ENCODE data around the gene CMTM4. TPM values are rescaled to one million over a fixed set of nuclear protein-coding genes. Genes with fewer than 3 reads are reported as not detected.

CMTM4 gene
- 10 to 100 TPM; 21.1 to 54.3 (median 43.0) TPM for polyA plus RNA-seq
- long read RNA-seq, donor 1 = 0 reads
- long read RNA-seq, donor 2, full-length matches to known transcripts = 11 of 11 reads
- long read RNA-seq, donor 2, partial matches to known transcripts = 0 of 11 reads
- long read RNA-seq, donor 2, other reads (novel, unspliced or antisense) = 0 of 11 reads
- long read RNA-seq, donor 3, full-length matches to known transcripts = 24 of 24 reads
- long read RNA-seq, donor 3, partial matches to known transcripts = 0 of 24 reads
- long read RNA-seq, donor 3, other reads (novel, unspliced or antisense) = 0 of 24 reads
- long read RNA-seq, donor 4, full-length matches to known transcripts = 3 of 3 reads
- long read RNA-seq, donor 4, partial matches to known transcripts = 0 of 3 reads
- long read RNA-seq, donor 4, other reads (novel, unspliced or antisense) = 0 of 3 reads
- long read RNA-seq, donor 5, full-length matches to known transcripts = 8 of 8 reads
- long read RNA-seq, donor 5, partial matches to known transcripts = 0 of 8 reads
- long read RNA-seq, donor 5, other reads (novel, unspliced or antisense) = 0 of 8 reads
- long read RNA-seq, donor 6, full-length matches to known transcripts = 14 of 14 reads
- long read RNA-seq, donor 6, partial matches to known transcripts = 0 of 14 reads
- long read RNA-seq, donor 6, other reads (novel, unspliced or antisense) = 0 of 14 reads
- long read RNA-seq, donor 7, full-length matches to known transcripts = 13 of 13 reads
- long read RNA-seq, donor 7, partial matches to known transcripts = 0 of 13 reads
- long read RNA-seq, donor 7, other reads (novel, unspliced or antisense) = 0 of 13 reads
- long read RNA-seq, donor 8, full-length matches to known transcripts = 3 of 3 reads
- long read RNA-seq, donor 8, partial matches to known transcripts = 0 of 3 reads
- long read RNA-seq, donor 8, other reads (novel, unspliced or antisense) = 0 of 3 reads
- long read RNA-seq, donor 9, full-length matches to known transcripts = 8 of 8 reads
- long read RNA-seq, donor 9, partial matches to known transcripts = 0 of 8 reads
- long read RNA-seq, donor 9, other reads (novel, unspliced or antisense) = 0 of 8 reads
- long read RNA-seq, donor 10, full-length matches to known transcripts = 19 of 19 reads
- long read RNA-seq, donor 10, partial matches to known transcripts = 0 of 19 reads
- long read RNA-seq, donor 10, other reads (novel, unspliced or antisense) = 0 of 19 reads

DNA sequence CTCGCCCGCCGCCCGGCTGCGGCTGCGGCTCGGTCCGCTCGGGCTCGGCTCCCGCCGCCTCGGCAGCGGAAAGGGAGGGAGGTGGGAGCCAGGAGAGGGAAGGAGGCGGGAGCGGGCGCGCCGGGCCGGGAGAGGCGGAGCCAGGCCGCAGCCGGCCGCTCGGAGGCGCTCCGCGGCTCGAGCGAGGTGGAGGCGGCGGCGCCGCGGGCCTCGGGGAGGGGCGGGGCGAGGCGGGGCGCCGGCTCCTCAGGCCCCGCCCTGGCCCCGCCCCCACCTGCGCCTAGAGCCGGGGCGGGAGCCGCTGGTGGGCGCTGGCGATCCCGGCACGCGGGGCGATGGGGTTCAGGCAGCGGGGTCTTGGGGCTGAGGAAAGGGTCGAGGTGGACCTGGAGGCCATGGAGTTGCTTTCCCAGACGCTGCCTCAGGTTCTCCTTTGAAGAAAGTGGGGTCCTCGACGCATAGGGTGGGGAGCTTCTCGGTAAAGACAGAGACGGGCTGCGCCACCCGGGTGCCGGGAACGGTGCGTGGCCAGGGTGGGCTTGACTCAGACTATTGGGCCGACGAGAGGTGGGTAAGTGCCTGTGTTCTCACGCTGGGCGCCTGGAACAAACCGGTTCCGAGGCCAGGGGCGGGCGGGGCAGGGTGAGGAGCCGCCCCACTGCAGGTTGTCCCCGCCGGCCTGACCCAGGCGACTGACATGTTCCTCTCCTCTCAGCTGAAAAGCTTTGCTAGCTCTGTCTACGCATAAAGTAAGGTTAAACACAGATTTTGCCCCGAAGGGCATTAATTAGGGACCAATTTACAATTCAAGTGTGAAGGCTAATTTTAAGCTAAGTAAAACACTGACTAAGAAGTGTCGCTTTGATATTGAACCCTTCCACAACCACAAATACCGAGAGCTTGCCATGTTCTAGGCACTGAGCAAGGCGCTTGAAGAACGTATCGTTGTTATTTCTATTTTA lies at the start of gene CMTM4:
Gene CMTM4 (minus strand): TSS at position 75 of the 962 bp plus-strand sequence. CDS start 218 bp downstream, outside the sequence.
- FAIRE-seq = no peak
- H3K27ac ChIP-seq (ENCODE audit: low read depth in 1 of 3, low read length in 2 of 3) = peak within 1 kb of the TSS; percentile 84 to 95 (median 89)
- H3K36me3 ChIP-seq (ENCODE audit: control insufficient read depth in 3 of 3, insufficient read depth in 2 of 3, low read depth in 1 of 3, low read length in 3 of 3) = peaks cover 0 to 2% (median 0%) of the 10 kb centered on the region in 3 donors
- H3K4me1 ChIP-seq (ENCODE audit: control insufficient read depth in 3 of 3, insufficient read depth in 2 of 3, low read depth in 1 of 3, low read length in 2 of 3) = peaks cover 0 to 13% (median 8%) of the 10 kb centered on the region in 3 donors
- peak within 1 kb of the TSS; percentile 65 to 82 (median 71) for H3K4me3 ChIP-seq (ENCODE audit: low read depth in 1 of 3, low read length in 3 of 3)
- 2 to 4% (median 4%) methylated on average over 52 to 84 of the region's 84 CpGs for WGBS, 3 donors
- H3K27me3 ChIP-seq (ENCODE audit: control insufficient read depth in 3 of 3, insufficient read depth in 3 of 3, low read length in 3 of 3) = no peaks in the 10 kb centered on the region
- DNase-seq = peak; percentile 87 to 95
- H3K9me3 ChIP-seq (ENCODE audit: control insufficient read depth in 2 of 2, insufficient read depth in 1 of 2, low read depth in 1 of 2, low read length in 1 of 2) = no peaks in the 10 kb centered on the region

DNA sequence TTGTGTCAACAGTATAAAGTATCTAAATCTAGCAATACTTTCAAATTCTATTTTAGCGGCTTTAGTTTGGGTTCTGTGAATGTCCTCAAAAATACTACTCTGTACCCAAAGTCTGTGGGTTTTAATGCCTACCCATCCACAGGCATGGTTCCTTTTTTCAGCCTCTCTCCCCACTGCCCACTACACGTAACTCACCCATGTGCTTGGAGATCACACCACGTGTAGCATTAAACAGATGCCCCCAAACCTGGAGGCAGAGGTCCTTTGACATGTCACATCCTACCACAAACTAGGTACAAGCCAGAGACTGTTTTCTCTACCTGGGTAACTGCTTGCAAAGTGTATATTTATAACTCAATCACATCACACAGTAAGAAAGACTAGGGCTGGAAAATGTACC lies 49.5 kb upstream of the CMTM4 start:
- 80 to 87% (median 80%) methylated on average over 3 of the region's 3 CpGs for WGBS, 3 donors
- no peak for DNase-seq
- peaks cover 7 to 23% (median 7%) of the 10 kb centered on the region in 3 donors for H3K4me1 ChIP-seq (ENCODE audit: control insufficient read depth in 3 of 3, insufficient read depth in 2 of 3, low read depth in 1 of 3, low read length in 2 of 3)
- H3K27ac ChIP-seq (ENCODE audit: low read depth in 1 of 3, low read length in 2 of 3) = no peak overlapping the region
- H3K4me3 ChIP-seq (ENCODE audit: low read depth in 1 of 3, low read length in 3 of 3) = no peak overlapping the region
- FAIRE-seq = no peak
- H3K27me3 ChIP-seq (ENCODE audit: control insufficient read depth in 3 of 3, insufficient read depth in 3 of 3, low read length in 3 of 3) = no peaks in the 10 kb centered on the region
- no peaks in the 10 kb centered on the region for H3K9me3 ChIP-seq (ENCODE audit: control insufficient read depth in 2 of 2, insufficient read depth in 1 of 2, low read depth in 1 of 2, low read length in 1 of 2)
- peaks cover 14 to 57% (median 15%) of the 10 kb centered on the region in 3 donors for H3K36me3 ChIP-seq (ENCODE audit: control insufficient read depth in 3 of 3, insufficient read depth in 2 of 3, low read depth in 1 of 3, low read length in 3 of 3)

DNA sequence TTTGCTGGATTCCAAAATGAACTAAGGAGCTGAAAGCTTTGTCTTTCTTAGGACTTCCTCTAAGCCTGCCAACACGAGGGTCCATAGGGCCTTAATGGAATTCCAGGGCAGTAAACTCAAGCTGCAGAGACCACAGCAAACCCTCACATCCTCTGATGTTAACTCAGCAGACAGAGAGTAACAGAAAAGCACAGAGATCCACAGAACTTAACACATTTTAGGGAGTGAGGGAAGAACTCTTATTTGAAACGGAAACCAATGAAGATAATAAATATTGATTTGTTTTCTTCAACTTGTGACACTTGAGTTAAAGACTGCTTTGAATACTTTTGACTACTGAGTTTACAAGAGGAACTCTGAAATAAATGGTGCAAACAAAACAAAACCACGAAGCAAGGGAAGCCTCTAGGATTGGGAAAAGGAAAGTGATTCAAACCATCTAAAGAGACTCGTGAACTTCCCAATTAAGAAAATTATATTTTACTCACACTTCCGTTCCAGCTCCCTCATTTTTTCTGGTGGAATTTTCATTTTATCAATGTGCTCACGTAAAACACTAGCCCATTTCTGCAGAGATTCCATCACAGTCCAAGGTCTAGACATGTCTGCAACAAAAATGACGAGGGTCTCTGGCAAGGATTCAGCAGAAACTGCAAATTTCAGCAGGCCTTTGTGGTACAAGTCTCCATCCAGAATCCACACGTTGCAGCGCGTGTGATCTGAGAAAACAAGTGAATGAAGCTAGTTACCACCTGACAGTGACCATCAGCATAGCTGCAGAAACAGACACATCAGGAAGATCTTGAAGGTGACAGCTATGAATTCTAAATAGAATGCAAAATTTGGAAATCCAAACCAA lies 45.6 kb upstream of the CMTM4 start:
- 57 to 63% (median 61%) methylated on average over 10 of the region's 10 CpGs for WGBS, 3 donors
- DNase-seq (no peak), FAIRE-seq (no peak)
- peaks cover 2 to 24% (median 18%) of the 10 kb centered on the region in 3 donors for H3K4me1 ChIP-seq (ENCODE audit: control insufficient read depth in 3 of 3, insufficient read depth in 2 of 3, low read depth in 1 of 3, low read length in 2 of 3)
- no peak overlapping the region for H3K4me3 ChIP-seq (ENCODE audit: low read depth in 1 of 3, low read length in 3 of 3)
- peaks cover 10 to 61% (median 18%) of the 10 kb centered on the region in 3 donors for H3K36me3 ChIP-seq (ENCODE audit: control insufficient read depth in 3 of 3, insufficient read depth in 2 of 3, low read depth in 1 of 3, low read length in 3 of 3)
- H3K27ac ChIP-seq (ENCODE audit: low read depth in 1 of 3, low read length in 2 of 3) = peak overlapping the region; percentile 67 to 87 (median 85)
- H3K27me3 ChIP-seq (ENCODE audit: control insufficient read depth in 3 of 3, insufficient read depth in 3 of 3, low read length in 3 of 3) = no peaks in the 10 kb centered on the region
- H3K9me3 ChIP-seq (ENCODE audit: control insufficient read depth in 2 of 2, insufficient read depth in 1 of 2, low read depth in 1 of 2, low read length in 1 of 2) = no peaks in the 10 kb centered on the region

DNA sequence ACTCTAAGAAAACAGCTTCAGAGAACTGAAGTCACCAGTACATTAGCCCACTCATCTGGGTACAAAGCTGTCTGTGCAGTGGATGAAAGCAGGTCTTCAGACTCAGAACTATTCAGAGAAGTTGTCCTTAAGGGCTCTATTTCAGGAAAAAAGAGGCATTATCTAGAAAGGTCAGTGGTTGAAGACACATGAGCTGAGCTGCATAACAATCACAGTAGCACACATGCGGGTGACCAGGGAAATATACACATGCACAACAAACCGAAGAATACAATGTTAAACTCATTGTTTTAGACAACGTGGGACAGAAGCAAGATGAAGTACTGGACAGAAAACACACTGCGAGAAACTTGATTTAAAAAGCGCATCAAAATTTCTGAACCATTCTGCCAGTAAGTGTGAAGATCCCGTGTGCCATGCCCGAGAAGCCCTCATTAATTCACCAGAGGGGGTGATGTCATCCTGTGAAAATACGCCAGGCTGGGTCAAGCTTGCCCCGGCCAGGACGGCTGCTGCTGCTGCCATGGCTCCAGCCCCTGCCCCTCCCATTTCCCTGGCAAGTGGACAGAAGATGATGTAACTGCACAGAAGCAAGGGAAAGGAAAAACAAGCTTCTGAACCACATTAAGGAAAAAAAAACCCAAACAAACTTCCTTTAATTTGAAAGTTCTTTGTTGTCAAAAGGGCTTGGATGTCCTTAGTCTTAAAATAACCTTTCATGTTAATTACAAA lies 44.8 kb upstream of the CMTM4 start:
- WGBS, 3 donors = 30 to 38% (median 38%) methylated on average over 10 of the region's 10 CpGs
- DNase-seq (peak; percentile 58 to 79), FAIRE-seq (no peak)

DNA sequence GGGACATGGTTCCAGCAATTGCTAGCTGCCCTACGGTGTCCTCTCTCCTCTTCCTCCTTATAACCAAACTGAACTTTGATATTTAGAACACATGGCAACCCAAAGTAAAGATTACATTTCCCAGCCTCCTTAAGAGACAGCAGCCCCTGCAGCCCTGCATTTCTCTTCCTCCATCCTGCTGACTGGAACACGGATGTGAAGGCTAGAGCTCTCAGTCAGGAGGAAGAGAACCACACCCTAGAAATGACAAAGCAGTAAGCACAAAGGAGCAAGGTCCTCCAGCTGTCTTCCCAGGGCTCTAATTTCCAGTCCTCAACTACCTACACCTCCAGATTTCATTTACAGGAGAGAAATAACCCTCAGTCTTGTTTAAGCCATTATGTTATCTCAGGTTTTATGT lies 44.0 kb upstream of the CMTM4 start:
- no peaks in the 10 kb centered on the region for H3K9me3 ChIP-seq (ENCODE audit: control insufficient read depth in 2 of 2, insufficient read depth in 1 of 2, low read depth in 1 of 2, low read length in 1 of 2)
- 14 to 43% (median 34%) methylated on average over 2 of the region's 2 CpGs for WGBS, 3 donors
- peaks cover 9 to 65% (median 13%) of the 10 kb centered on the region in 3 donors for H3K36me3 ChIP-seq (ENCODE audit: control insufficient read depth in 3 of 3, insufficient read depth in 2 of 3, low read depth in 1 of 3, low read length in 3 of 3)
- FAIRE-seq = no peak
- DNase-seq = peak; percentile 88 to 94
- H3K27ac ChIP-seq (ENCODE audit: low read depth in 1 of 3, low read length in 2 of 3) = peak overlapping the region; percentile 76 to 93 (median 85)
- H3K27me3 ChIP-seq (ENCODE audit: control insufficient read depth in 3 of 3, insufficient read depth in 3 of 3, low read length in 3 of 3) = no peaks in the 10 kb centered on the region
- peaks cover 2 to 24% (median 15%) of the 10 kb centered on the region in 3 donors for H3K4me1 ChIP-seq (ENCODE audit: control insufficient read depth in 3 of 3, insufficient read depth in 2 of 3, low read depth in 1 of 3, low read length in 2 of 3)
- no peak overlapping the region for H3K4me3 ChIP-seq (ENCODE audit: low read depth in 1 of 3, low read length in 3 of 3)

More for the DNA sequence above, 44.8 kb upstream of the CMTM4 start:
- H3K36me3 ChIP-seq (ENCODE audit: control insufficient read depth in 3 of 3, insufficient read depth in 2 of 3, low read depth in 1 of 3, low read length in 3 of 3) = peaks cover 9 to 63% (median 15%) of the 10 kb centered on the region in 3 donors
- no peaks in the 10 kb centered on the region for H3K9me3 ChIP-seq (ENCODE audit: control insufficient read depth in 2 of 2, insufficient read depth in 1 of 2, low read depth in 1 of 2, low read length in 1 of 2)
- peak overlapping the region; percentile 76 to 93 (median 85) for H3K27ac ChIP-seq (ENCODE audit: low read depth in 1 of 3, low read length in 2 of 3)
- H3K27me3 ChIP-seq (ENCODE audit: control insufficient read depth in 3 of 3, insufficient read depth in 3 of 3, low read length in 3 of 3) = no peaks in the 10 kb centered on the region
- peaks cover 2 to 24% (median 15%) of the 10 kb centered on the region in 3 donors for H3K4me1 ChIP-seq (ENCODE audit: control insufficient read depth in 3 of 3, insufficient read depth in 2 of 3, low read depth in 1 of 3, low read length in 2 of 3)
- H3K4me3 ChIP-seq (ENCODE audit: low read depth in 1 of 3, low read length in 3 of 3) = no peak overlapping the region

DNA sequence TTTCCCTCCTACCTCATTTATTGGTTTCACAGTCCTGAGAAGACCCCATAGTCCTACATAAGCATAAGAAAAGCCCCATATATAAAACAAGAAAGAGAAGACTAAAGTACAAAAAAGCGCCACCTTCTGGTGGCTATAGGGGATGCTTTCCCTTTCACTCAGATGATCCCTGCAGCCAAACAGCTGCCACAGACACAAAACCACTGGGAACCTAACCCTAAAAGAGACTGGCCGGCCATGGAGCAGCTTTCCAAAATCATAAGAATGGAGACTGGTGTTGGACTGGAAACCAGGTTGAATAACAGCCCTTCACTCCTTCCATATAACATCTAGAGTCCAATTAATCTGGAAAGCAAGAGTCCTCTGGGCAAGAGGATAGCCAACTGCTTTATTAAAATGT lies 43.5 kb upstream of the CMTM4 start:
- Histone ChIP-seq H3K4me1 (ENCODE audit: control insufficient read depth in 3 of 3, insufficient read depth in 2 of 3, low read depth in 1 of 3, low read length in 2 of 3) (peaks cover 2 to 24% (median 15%) of the 10 kb centered on the region in 3 donors), H3K4me3 (ENCODE audit: low read depth in 1 of 3, low read length in 3 of 3) (no peak overlapping the region), H3K36me3 (ENCODE audit: control insufficient read depth in 3 of 3, insufficient read depth in 2 of 3, low read depth in 1 of 3, low read length in 3 of 3) (peaks cover 9 to 65% (median 13%) of the 10 kb centered on the region in 3 donors), H3K27me3 (ENCODE audit: control insufficient read depth in 3 of 3, insufficient read depth in 3 of 3, low read length in 3 of 3) (no peaks in the 10 kb centered on the region), H3K27ac (ENCODE audit: low read depth in 1 of 3, low read length in 2 of 3) (peak overlapping the region; percentile 76 to 93 (median 85)), H3K9me3 (ENCODE audit: control insufficient read depth in 2 of 2, insufficient read depth in 1 of 2, low read depth in 1 of 2, low read length in 1 of 2) (no peaks in the 10 kb centered on the region)
- DNase-seq (peak; percentile 46 to 61), FAIRE-seq (no peak)
- WGBS, 3 donors = 26 to 42% (median 35%) methylated on average over 2 of the region's 2 CpGs
